Fibroblast of villous mesenchyme (primary cell): Measurements from ENCODE around the gene RUNX1. TPM values are rescaled to one million over a fixed set of nuclear protein-coding genes. Genes with fewer than 3 reads are reported as not detected.
"Not testable (repeated sequence)": the region's sequence is repeated elsewhere in the genome, so short reads cannot be mapped to it uniquely, and the experiment has no call there.

ENCODE experiments used
- DNase-seq: peaks from one replicate; pipeline ENCODE4 v3.0.0-alpha.2; 2010; ENCODE audit warnings: low read depth
- H3K4me3 ChIP-seq: 2 replicates; pipeline ENCODE4 v1.5.1; 2011; ENCODE audit warnings: low read depth, mild to moderate bottlenecking, low read length
- total RNA-seq: library from RNA; depleted of rRNA; stranded (reverse); fragments of >200 nt; gene quantifications from 2 replicates; pipeline ENCODE4 v1.2.3, GENCODE V29; 2012
- TF ChIP-seq, protein P1 (sequence below): IDR thresholded peaks from 2 replicates; pipeline ENCODE4 v1.5.1; 2012; ENCODE audit warnings: low read depth, mild to moderate bottlenecking, low read length; ENCODE audit not compliant: insufficient read depth

Gene RUNX1
- total RNA-seq, 1 donor, result 21.6 TPM

GRCh38 chr21:34805157-34805556 lies 243.9 kb downstream of the RUNX1 start:
- TF ChIP-seq, protein P1, sequence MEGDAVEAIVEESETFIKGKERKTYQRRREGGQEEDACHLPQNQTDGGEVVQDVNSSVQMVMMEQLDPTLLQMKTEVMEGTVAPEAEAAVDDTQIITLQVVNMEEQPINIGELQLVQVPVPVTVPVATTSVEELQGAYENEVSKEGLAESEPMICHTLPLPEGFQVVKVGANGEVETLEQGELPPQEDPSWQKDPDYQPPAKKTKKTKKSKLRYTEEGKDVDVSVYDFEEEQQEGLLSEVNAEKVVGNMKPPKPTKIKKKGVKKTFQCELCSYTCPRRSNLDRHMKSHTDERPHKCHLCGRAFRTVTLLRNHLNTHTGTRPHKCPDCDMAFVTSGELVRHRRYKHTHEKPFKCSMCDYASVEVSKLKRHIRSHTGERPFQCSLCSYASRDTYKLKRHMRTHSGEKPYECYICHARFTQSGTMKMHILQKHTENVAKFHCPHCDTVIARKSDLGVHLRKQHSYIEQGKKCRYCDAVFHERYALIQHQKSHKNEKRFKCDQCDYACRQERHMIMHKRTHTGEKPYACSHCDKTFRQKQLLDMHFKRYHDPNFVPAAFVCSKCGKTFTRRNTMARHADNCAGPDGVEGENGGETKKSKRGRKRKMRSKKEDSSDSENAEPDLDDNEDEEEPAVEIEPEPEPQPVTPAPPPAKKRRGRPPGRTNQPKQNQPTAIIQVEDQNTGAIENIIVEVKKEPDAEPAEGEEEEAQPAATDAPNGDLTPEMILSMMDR, result no peak
- no peak for DNase-seq
- no peak overlapping the region for H3K4me3 ChIP-seq

- DNase-seq, H3K4me3 ChIP-seq: not testable (repeated sequence)
These were observed 244.5 kb downstream of the RUNX1 start for GRCh38 chr21:34804584-34804983.

DNA sequence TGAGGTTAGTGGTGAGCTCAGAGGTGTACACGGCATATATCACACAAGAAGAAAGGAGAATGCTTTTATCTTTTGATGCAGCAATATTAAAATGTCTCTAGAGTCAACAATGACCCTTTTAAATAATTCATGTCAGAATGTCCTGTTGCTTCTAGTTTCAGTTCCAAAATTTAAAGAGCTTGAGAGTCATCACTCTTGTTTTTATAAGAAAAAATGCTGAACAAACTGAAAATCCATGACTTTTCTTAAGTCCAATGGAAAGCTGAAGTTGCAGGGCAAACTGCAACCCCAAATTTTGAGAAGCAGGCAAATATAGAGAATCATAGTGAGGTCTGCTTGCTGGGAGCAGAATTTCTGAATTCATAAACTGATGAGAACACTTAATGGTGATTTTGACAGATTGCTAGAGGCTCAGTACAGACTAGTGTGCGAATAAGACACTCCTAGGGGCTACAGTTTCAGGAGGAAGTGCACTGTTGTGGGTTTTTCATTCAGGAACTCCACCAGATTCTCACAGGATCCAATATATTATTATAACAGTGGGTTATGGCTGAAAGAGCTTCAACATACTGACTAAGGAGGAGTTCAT lies 245.2 kb downstream of the RUNX1 start:
- TF ChIP-seq, protein P1, result no peak

DNA sequence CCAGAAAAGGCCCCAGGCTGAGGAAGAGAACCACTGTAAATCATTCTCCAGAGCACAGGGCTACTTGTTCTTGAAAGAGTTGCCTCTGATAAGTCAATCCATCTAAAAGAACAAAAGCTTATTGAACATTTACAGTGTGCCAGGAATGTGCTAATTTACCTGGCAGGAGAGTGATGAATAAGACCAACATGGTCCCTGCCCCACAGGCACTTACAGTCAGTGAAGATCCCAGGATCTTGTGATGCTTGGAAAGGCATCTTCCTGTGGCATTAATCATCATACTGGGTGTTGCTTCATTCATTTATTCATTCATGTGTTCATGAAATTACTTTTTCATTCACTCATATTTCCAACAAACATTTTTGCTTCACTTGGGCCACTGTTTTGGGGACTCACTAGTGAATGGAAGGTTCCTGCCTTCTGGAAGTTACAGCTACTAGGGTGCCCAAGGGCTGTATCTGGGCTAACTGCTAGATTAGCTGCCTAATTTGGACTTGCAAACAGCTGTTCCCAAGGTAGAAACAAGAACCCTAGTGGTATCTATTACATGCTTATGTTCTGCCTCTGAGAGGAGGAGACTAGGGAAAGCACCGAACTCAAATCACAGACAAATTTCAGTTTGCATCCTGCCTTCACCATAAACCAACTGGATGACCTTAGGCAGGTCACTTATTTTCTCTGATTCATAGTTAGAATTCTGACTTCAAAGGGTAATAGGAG lies 246.8 kb downstream of the RUNX1 start:
- TF ChIP-seq, protein P1, result no peak
- DNase-seq, result peak; percentile 44

More for the DNA sequence above, 245.2 kb downstream of the RUNX1 start:
- no peak overlapping the region for H3K4me3 ChIP-seq
- DNase-seq, result no peak

DNA sequence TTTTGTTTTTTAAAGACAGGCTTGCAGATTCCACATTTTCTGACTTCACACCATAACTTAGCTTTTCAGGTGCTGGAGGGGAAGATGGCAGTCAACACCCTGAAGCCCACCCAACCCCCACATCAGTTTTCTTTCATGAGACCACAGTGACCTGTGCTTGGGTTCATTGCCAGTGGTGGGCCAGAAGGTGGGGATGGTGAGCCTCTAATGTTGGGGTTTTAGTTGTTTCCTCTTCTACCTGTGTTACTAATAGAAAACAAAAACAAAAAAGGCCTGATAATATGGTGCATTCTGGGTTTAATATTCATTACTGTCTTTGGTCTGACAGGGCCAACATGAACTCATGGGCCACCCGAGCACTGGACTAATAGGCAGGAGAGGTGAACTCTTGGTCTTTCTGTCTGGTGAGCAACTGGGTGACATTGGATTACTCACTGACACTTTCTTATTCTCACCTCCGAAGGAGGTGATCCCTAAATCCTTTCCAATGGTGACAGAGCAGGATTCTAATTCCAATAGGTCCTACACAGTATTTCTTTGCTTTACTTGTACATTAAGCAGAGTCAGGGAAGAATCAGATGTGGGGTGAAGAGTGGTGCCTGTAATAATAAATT lies 247.5 kb downstream of the RUNX1 start:
- no peak overlapping the region for H3K4me3 ChIP-seq
- peak; percentile 59 for DNase-seq
- TF ChIP-seq, protein P1, result peak; percentile 60

More for the DNA sequence above, 246.8 kb downstream of the RUNX1 start:
- H3K4me3 ChIP-seq, result no peak overlapping the region

GRCh38 chr21:34800797-34801518 lies 248.1 kb downstream of the RUNX1 start:
- peak; percentile 79 for DNase-seq
- no peak overlapping the region for H3K4me3 ChIP-seq
- TF ChIP-seq, protein P1, result no peak

DNA sequence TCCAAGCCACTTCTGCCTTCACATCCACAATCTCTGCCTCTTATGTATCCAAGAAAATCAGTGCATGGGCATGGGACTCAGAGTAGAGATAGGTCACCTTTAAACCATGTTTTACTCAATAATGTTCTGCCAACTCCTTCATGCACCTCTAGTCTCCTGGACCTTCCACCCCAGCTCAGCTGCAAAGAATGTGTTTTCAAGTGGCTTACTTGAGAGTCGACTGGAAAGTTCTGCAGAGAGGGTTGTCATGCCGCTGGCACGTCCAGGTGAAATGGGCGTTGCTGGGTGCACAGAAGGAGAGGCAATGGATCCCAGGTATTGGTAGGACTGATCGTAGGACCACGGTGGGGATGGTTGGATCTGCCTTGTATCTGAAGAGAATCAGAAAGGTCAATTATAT lies 250.0 kb downstream of the RUNX1 start:
- no peak for DNase-seq
- TF ChIP-seq, protein P1, result no peak
- H3K4me3 ChIP-seq, result no peak overlapping the region
